HG03108 (cell line): Measurements from ENCODE around the gene TDP2.
"Not testable (repeated sequence)": the region's sequence is repeated elsewhere in the genome, so short reads cannot be mapped to it uniquely, and the experiment has no call there.

Experiments used
- ATAC-seq: cut with Tn5 transposase; IDR thresholded peaks from one replicate; pipeline ENCODE4 v1.9.1; 2021; ENCODE audit warnings: moderate library complexity; ENCODE audit not compliant: unreplicated experiment

Gene TDP2

GRCh38 chr6:24683297-24684296 is 16.9 kb upstream of the TDP2 start:
- no peak for ATAC-seq

- no peak for ATAC-seq
Observed at GRCh38 chr6:24680582-24680981, 13.9 kb upstream of the TDP2 start.

GRCh38 chr6:24678792-24679352 is 12.2 kb upstream of the TDP2 start:
- ATAC-seq, result not testable (repeated sequence)

- ATAC-seq, result no peak
Observed at GRCh38 chr6:24673625-24674024, 6.9 kb upstream of the TDP2 start.

GRCh38 chr6:24672620-24673182 is 6.0 kb upstream of the TDP2 start:
- no peak for ATAC-seq

- not testable (repeated sequence) for ATAC-seq
Observed at GRCh38 chr6:24671077-24671476, 4.4 kb upstream of the TDP2 start.

GRCh38 chr6:24670492-24670891 is 3.8 kb upstream of the TDP2 start:
- ATAC-seq, result not testable (repeated sequence)

- ATAC-seq, result no peak
Observed at GRCh38 chr6:24668997-24669361, 2.3 kb upstream of the TDP2 start.

GRCh38 chr6:24668066-24668996 is 1.6 kb upstream of the TDP2 start:
- not testable (repeated sequence) for ATAC-seq

- ATAC-seq, result no peak
Observed at GRCh38 chr6:24667378-24667803, 692 bp upstream of the TDP2 start.

GRCh38 chr6:24666097-24666640 is 530 bp downstream of the TDP2 start:
- peak; percentile 38 for ATAC-seq

GRCh38 chr6:24664046-24664987 is 2.4 kb downstream of the TDP2 start:
- ATAC-seq, result no peak

- ATAC-seq, result no peak
Observed at GRCh38 chr6:24663189-24663588, 3.5 kb downstream of the TDP2 start.

- ATAC-seq, result no peak
Observed at GRCh38 chr6:24662236-24662635, 4.5 kb downstream of the TDP2 start.

GRCh38 chr6:24661759-24662158 is 4.9 kb downstream of the TDP2 start:
- ATAC-seq, result not testable (repeated sequence)

- ATAC-seq, result no peak
Observed at GRCh38 chr6:24660105-24660504, 6.6 kb downstream of the TDP2 start.

- ATAC-seq, result no peak
Observed at GRCh38 chr6:24659561-24659960, 7.1 kb downstream of the TDP2 start.

- no peak for ATAC-seq
Observed at GRCh38 chr6:24658573-24659560, 7.8 kb downstream of the TDP2 start.
